GM21737 (cell line): ENCODE data around the gene DGAT2.

Experiments
- ATAC-seq: cut with Tn5 transposase; IDR thresholded peaks from one replicate; pipeline ENCODE4 v1.9.1; 2021; ENCODE audit warnings: mild to moderate bottlenecking, moderate library complexity; ENCODE audit not compliant: unreplicated experiment

DGAT2 gene

DNA sequence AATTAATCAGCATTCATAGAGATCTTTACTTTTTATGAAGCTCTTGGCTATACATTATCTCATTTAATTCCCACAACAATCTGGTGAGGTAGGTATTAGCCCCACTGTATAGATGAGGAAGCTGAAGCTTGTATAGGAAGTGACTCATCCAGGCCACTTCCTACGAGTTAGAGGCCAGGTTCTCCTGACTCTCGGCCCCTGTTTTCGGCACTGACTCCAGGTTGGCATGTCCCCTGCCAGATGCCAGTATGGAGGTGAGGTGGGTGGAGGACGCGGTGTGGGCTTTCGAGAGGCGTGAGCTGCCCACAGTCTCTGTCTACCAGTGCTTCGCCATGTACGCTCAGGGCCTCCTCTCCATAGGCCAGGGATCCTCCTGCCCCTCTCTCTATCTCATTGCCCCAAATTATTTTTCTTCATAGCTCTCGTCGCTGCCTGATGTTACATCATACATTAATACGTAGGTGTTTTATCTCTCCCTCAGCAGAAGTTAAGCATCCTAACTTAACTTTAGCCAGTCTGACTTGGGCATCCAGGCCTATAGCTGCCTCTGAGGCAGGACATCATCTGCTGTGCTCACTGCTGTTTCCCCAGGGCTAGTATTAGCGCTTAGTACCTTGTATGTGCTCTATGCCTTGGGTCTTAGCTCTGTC lies 9.0 kb downstream of the DGAT2 start:
- no peak for ATAC-seq

DNA sequence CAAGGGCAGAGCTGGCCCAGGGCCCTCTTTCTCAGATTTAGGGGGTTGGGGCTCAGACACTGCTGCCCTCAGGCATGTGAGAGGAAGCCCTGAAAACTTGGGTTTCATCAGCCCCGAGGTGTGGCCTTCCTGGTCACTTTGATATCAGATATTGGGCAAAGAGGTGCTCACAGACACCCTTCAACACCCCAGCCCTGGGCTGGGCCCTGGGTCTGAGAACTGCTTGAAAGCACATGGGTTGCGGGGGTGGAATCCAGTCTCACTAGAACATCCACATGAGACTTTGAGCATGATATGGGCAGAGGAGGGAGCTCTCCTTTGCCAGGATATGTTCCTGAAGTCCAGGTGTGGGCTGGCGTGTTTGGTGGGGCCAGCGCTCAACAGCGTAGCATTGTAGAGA lies 10.4 kb downstream of the DGAT2 start:
- ATAC-seq: no peak

DNA sequence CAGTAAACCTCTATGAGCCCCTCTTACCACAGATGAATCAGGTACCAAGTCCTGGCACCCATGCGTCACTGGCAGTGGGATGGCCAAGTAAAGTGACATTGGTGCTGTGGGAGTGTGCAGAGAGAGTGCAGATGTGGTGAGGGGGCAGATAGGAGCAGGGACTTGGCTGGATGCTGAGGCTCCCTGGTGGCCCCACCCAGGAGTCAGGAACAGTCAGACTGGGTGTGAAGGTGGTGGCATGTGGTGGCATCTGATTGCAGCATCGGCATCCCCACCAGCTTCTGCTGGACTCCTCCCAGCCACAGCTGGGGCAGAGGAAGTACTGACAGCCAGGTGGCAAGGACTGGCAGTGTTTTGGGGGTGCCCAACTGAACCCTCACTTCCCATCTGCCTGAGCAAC lies 11.4 kb downstream of the DGAT2 start:
- ATAC-seq: no peak

DNA sequence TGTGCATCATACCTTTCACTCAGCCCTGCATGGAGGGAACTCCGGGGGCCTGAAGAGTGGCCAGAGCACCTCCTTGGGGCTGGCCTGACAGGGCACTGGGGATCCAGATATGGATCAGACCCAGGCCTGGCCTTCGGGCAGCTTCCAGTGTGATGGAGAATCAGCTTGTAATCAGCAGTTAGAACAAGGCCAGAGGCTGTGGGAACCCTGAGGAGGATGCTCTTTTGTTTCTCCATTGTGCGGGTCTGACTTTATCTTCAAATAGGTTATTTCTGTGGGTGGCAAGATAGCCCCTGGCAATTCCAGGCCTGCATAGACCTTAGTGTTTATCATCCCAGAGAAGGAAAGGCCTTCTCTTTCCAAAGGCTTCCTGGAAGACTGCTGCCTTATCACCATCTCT lies 12.3 kb downstream of the DGAT2 start:
- ATAC-seq: no peak

DNA sequence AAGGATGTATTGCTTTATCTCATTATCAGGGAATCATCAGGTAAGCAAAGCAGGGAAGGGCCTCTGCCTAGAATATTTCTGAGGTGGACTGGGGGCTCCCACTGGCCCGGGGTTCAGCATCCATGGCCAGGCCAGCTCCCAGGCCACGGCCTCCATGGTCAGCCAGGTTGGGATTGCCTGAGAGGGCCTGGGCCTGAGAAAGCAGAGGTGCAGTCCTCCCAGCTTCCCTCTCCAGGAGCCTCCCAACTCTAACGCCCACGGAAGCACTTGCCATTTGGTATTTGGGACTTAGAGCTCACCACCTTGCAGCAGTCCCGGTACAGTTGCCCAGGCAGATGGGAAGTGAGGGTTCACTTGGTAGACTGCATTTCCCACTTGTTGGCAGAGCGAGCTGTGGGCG lies 12.7 kb downstream of the DGAT2 start:
- ATAC-seq: no peak

DNA sequence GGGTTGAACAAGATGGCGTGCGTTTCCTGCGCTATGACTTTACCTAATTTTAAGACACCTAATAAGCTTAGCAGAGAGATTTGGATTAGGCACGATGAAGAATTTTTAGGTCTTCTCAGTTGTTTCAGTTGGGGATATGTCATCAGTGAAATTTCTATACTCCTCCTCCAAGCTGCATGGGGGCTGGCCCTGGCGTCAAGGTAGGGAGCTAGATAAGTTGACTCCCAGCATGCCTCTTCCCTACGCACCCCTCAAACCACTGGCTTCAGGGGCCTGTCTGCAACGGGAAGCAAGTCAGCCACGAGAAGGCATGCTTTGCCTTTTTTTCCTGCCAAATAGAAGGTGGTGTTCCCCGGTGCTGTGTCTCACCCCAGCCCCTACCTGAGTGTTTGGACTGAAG lies 13.3 kb downstream of the DGAT2 start:
- ATAC-seq: no peak

DNA sequence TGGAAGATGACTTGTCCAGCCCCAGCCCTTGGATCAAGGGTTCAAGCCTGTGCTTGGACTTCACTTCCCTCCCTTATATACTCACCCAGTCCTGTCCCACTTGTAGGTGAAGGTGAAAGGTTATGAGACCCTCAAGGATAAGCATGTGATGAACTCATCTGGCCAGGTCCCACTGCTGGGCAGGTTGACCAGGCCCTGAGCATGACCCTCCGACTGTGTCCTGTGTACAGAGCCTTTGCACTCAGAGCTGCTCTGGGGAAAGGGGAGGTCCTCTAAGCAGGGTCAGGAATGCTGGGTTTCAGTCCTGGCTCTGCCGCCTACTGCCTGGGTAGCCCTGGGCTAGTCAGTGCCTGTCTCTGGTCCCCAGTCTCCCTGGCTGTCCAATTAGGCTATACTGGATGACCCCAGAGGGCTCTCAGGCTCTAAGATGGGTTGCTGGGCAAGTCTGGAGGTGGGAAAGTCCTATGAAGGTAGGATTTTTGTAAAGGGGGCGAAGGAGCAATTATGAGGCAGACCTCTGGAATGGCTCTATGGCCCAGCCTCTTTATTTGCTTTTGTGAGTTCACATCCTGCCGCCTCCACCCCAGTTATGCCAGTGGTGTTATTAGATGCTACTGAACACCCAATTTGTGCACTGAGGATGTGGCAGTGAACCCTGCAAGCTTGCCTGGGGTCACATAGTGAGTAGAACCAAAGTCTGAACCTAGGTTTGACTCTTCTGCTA lies 14.1 kb downstream of the DGAT2 start:
- no peak for ATAC-seq

DNA sequence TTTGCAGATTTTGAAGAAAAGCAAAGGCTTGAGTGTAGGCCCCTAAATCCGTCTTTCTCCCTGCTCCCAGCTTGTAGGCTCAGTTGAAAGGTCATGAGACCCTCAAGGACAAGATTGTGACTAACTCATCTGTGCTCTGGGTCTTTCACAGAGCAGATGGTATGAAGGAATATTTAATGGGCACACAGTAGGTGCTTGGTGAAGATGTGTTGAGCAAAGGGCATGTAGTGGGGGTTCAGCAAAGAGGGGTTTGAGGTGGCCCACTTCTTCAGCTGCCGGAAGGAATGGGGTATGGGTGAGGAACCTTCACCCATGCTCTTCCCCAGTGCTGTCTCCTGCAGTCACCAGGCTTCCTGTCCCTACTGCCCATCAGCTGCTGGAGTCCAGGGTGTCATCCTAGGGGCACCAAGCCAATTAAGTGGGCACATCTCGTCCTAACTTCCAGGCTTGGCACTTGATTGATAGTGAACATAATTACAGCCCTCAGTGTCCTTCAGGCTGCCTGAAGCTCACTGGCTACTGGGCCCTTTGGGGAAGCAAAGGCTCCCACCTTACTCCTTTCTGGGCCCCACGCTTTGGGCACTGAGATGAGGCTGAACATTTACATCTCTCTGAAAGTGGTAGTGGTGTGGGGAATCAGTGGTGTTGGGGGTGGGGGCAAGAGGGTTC lies 15.0 kb downstream of the DGAT2 start:
- no peak for ATAC-seq

DNA sequence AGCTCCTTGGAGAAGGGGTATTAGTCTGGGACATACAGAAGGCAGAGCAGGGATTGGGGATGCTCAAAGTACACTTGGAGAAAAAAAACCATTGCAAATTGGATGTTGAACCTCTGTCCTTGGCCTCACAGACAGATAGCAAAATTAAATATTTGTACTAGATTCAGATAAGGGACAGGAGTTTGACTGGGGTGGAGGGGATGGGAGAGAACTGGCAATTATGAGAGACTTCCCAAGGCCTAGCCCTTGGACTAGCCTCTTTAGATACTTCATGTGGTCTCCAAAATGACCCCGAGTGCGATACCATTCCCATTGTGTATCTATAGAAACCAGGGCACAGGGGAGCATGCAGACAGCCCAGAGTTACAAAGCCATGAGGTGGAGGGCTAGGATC lies 15.5 kb downstream of the DGAT2 start:
- ATAC-seq: no peak

DNA sequence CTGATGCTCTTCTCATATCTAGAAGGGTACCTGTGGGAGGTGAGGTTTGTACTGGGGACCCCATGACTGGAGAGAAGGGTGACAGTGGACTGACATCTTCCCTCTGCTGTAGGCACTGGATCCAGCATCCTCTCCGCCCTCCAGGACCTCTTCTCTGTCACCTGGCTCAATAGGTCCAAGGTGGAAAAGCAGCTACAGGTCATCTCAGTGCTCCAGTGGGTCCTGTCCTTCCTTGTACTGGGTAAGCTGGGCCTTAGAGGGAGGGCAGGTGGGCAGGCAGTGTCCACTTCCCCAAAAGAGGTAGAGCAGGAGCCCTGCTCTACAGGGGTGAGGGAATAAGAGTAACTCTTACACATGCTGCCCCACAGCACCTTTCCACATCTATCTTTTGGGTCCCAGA lies 15.9 kb downstream of the DGAT2 start:
- ATAC-seq: no peak

DNA sequence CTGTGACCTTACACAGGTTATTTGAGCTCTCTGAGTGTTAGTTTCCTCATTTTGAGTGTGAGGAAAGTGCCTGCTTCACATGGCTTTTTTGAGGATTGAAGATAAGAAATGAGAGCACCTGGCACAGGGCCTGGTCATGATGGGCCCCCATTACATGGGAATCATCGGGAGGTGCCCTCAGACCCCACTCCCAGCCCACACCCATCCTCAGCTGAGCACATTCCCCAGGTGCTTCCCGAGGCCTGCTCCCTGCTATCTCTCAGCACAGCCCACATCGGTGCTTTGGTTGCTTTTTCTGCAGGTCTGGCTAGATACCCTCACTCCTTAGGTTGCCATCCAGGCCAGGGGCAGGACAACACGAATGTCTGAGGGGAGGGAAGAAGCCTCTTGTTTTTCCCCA lies 16.6 kb downstream of the DGAT2 start:
- ATAC-seq: no peak

DNA sequence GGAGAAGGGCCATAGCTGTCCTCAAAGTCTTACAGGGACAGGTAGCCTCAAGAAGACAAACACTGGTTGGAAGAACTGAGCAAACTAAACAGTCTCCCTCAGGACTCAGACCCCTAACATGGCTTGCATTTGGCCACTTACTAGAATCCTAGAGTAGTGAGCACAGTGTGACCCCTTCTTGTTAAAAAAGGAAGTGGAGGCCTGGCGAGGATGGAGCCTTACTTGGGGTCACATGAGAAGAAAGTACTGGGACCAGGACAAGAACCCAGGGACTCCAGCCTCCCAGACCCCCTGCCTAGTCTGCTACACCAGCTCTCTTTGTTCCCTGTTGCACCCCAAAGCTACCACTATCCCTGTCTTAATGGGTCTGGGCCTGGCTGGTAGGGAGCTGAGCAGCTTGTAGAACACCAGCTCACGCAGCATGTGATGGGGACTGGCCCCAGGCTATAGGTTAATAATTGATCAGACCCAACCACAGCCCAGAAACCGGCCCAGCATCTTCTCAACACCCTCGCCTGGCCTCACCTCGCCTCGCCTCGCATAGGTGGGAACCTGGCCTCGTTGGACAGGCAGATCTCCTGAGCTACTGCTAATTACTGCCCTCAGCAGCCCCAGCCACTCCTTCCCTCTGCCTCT lies 17.6 kb downstream of the DGAT2 start:
- no peak for ATAC-seq

DNA sequence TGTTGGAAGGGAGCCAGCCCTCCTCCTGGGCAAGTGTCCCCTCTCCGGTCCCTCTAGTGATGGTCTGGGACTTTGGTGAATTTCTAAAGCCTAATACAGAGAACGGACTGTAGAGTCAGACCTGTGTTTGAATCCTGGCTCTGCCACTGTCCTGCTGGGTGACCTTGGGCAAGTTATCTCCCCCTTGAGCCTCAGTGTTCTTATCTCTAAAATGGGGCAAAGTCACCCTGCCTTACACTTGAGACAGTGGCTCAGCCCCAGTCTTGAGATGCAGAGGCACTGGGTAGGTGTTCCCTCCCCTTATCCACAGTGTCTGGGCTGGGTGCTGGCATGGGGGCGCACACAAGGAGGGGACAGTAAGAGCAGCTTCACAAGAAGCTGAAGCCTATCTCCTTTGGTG lies 20.9 kb downstream of the DGAT2 start:
- no peak for ATAC-seq

DNA sequence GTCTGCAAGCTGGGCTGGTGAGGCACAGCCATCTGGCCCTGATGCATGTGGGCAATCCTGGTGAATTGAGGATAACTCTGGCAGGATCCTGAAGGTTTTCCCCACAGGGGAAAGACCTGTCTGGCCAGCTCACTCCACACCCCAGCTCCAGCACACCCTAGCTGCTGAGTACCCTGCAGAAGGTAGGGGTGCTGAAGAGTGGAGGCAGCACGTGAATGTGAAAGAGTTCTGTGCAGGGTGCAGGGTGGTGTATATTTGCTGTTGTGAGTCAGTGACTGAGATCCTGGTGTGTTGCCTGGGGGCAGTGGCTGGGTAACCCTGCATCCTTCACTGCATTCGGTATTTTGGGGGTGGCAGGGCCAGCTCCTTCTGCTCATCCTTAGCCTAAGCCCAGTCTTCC lies 22.4 kb downstream of the DGAT2 start:
- ATAC-seq: no peak

DNA sequence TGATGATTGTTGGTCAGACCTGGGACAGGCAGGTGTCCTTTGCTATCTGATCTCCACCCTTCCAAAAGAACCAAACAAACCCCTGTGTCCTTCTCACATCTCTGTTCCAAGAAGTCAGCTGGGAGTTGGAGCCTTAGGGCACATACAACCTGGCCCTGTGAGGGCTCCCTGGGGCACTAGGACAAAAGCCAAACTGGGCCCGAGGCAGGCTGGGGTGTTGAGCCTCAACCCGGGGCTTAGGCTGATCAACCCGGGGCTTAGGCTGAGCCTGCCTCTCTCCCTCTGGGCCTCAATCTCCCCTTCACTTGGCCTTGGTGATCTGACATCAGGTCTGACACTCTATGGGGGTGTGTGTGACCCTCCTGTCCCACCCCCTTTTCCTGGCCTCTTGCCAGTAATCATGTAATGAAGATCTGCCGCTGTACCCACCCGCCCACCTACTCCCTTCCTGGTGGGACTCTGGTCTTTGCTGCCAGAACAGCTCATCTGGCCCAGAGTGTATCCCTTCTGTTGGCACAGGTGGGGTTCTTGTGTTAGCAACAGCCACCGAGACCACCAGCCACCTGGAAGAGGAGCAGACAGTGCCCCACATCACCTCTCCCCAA lies 23.7 kb downstream of the DGAT2 start:
- ATAC-seq: no peak

DNA sequence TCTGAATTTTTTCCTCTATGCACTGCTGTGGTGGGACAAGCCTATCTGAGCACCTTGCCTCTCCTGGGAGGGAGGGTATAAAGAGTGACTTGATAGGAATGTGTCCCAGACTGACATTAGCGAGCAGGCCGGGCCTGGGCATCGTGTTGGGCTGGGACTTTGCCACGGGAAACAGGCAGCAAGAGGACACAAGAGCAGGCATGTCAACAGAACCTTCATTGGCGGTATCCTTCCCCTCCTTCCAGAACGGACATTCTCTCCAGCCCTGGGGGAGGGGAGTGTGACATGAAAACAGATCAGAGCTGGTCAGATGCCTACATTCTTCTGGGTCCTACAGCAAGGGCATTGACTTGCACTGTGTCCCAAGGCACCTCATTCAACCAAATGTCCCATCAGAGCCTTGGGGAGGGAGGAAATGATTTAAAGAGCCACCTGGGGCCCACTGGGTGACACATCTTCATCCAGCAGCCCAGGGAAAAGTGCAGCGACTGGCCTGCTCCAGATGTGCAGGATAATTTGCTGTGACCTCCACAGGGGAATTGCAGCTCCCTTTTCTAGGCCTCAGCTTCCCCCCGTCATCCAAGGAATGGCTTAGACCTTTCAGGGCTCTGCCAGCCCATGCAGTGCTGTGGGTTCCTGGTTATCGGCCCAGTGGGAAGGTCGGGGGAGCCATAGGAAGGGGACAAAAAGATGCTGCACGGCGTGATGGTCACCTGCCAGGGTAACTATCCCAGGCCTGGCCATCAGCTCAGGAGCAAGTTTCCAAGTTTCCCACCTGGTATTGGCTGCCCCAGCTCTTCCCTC lies 24.6 kb downstream of the DGAT2 start:
- ATAC-seq: no peak

DNA sequence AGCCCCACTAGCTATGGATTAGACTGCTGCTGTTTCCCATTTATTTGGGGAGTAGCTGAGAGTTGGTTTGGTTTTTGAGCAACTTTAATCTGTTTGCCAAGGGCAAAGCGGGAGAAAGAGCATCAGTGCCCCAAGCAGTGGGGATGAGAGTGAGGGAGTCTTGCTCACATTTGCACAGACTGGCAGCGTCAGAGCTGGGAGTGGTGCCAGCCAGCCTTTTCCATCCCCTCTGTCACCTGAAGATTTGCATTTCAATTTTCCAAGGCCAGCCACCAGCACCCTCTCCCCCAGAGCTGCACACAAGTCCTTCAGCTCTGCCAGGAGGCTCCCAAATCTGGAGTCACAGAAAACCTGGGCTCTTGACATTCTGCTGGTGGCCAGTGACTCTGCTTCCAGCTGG lies 25.4 kb downstream of the DGAT2 start:
- ATAC-seq: no peak

DNA sequence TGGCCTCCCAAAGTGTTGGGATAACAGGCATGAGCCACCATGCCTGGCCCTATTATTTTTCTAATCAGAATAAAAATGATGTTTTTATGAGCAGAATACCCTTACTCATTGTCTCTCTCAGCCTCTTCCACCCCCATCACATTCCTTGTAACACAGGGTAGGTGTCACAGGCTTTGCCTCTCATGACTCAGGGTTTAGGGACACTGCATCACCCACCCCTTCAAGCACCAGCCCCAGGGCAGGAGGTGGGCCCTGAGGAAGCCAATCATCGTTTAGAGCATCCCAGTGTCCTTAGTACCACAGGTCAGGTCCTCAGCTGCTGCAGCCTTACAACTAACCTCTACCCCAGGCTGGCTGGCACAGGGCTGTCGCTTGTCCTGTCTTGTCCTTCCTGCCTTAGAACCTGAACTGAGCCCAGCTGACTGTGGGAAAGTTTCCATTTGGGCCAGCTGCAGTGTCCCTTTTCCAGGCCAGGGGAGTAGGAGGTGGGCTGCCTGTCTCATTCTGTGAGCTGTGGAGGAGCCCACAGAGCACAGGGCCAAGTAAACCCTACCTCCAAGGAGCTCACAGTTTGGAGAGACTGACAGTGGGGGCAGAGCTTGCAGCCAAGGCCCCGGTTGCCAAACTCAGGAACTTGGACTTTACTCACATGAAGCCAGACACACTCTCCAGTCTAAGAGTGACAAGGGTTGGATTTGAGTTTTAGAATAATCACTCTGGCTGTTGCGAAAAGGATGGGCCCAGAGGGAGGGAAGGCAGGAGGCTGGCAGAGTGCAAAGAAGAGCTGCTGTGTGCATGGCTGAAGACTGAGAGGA lies 26.9 kb downstream of the DGAT2 start:
- no peak for ATAC-seq

DNA sequence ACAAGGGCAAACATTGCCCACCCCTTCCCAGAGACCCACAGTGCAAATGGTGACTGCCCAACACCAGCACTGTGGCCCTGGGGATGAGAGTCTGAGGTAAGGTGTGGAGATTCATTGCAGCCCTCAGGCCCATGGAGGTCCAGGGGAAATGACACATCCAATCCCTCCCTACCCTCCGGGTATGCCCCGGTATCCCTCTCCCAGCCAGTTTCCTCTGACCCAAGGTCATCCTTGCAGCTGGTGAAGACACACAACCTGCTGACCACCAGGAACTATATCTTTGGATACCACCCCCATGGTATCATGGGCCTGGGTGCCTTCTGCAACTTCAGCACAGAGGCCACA lies 27.5 kb downstream of the DGAT2 start:
- ATAC-seq: no peak

DNA sequence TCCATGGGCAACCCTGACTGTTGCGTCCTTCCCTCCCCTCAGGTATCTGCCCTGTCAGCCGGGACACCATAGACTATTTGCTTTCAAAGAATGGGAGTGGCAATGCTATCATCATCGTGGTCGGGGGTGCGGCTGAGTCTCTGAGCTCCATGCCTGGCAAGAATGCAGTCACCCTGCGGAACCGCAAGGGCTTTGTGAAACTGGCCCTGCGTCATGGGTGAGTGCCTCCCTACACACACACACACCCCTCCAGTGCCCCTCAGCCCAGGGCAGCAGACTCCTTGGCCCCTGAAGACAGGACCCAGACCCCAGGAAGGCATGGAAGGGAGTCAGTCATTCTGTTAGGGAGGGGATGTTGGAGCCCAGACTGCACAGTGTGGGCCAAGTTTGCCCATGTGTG lies 28.5 kb downstream of the DGAT2 start:
- ATAC-seq: no peak
